OCI-LY7 (cell line): ENCODE measurements around the gene RBM33. TPM values are rescaled to one million over a fixed set of nuclear protein-coding genes. Genes with fewer than 3 reads are reported as not detected.
"Not testable (repeated sequence)": the region's sequence is repeated elsewhere in the genome, so short reads cannot be mapped to it uniquely, and the experiment has no call there.

Experiments
- BruUV-seq: library from RNA; stranded (reverse); fragments of 400-500 nt; replicated peaks from 2 replicates; lab custom pipeline; 2021; lab: Mats Ljungman, UMichigan
- CTCF ChIA-PET: fragments of 300-600 bp; sonication (Branson Sonifier 250); formaldehyde crosslinking; loops from one replicate; lab custom pipeline; 2022; ENCODE audit warnings: antibody characterized with exemption; ENCODE audit not compliant: unreplicated experiment; lab: Charles Lee
- POLR2A ChIA-PET: fragments of 300-600 bp; sonication (Branson Sonifier 250); formaldehyde crosslinking; loops from one replicate; lab custom pipeline; 2022; ENCODE audit warnings: antibody characterized with exemption; lab: Charles Lee
- DNase-seq: peaks from one replicate; pipeline ENCODE4 v3.0.0-alpha.2; 2015; ENCODE audit warnings: low spot score
- H2AFZ ChIP-seq: fragments of 200-600 bp; sonication (generic), shearing (Covaris generic); 2 replicates; pipeline ENCODE4 v1.6.1; 2014; ENCODE audit warnings: mild to moderate bottlenecking, antibody characterized with exemption, low read length, moderate library complexity
- H3K27ac ChIP-seq: fragments of 200-600 bp; sonication (generic); 2 replicates; pipeline ENCODE4 v1.5.1; 2014; ENCODE audit warnings: mixed run types, low read depth, mild to moderate bottlenecking, moderate library complexity, low read length, inconsistent platforms; ENCODE audit not compliant: poor library complexity, severe bottlenecking
- H3K36me3 ChIP-seq: fragments of 200-600 bp; sonication (generic); 2 replicates; pipeline ENCODE4 v1.6.1; 2014; ENCODE audit warnings: mild to moderate bottlenecking, antibody characterized with exemption, low read length, moderate library complexity, mixed read lengths; ENCODE audit not compliant: insufficient read depth
- H3K4me1 ChIP-seq: fragments of 200-600 bp; sonication (generic); 2 replicates; pipeline ENCODE4 v1.5.1; 2014; ENCODE audit warnings: mild to moderate bottlenecking, low read length; ENCODE audit not compliant: insufficient read depth, poor library complexity, severe bottlenecking
- H3K4me2 ChIP-seq: fragments of 200-600 bp; sonication (generic); 2 replicates; pipeline ENCODE4 v1.6.1; 2014; ENCODE audit warnings: mild to moderate bottlenecking, low read length
- H3K4me3 ChIP-seq: fragments of 200-600 bp; sonication (generic); 2 replicates; pipeline ENCODE4 v1.5.1; 2014; ENCODE audit warnings: mild to moderate bottlenecking, low read depth, low read length; ENCODE audit not compliant: poor library complexity, severe bottlenecking
- H3K79me2 ChIP-seq: fragments of 200-600 bp; sonication (generic); 2 replicates; pipeline ENCODE4 v1.6.1; 2016; ENCODE audit warnings: low read depth, mild to moderate bottlenecking, low read length, moderate library complexity, mixed read lengths; ENCODE audit not compliant: insufficient read depth
- H3K9me2 ChIP-seq: fragments of 200-600 bp; sonication (generic); 2 replicates; pipeline ENCODE4 v1.6.1; 2016; ENCODE audit warnings: mild to moderate bottlenecking, low read length, mixed read lengths; ENCODE audit not compliant: insufficient read depth
- H3K9me3 ChIP-seq: fragments of 200-600 bp; sonication (generic); 2 replicates; pipeline ENCODE4 v1.6.1; 2014; ENCODE audit warnings: mild to moderate bottlenecking, mixed run types, low read length, mixed read lengths
- H4K20me1 ChIP-seq: fragments of 200-600 bp; sonication (generic); 2 replicates; pipeline ENCODE4 v1.6.1; 2014; ENCODE audit warnings: mild to moderate bottlenecking, antibody characterized with exemption, low read length, moderate library complexity, mixed read lengths; ENCODE audit not compliant: insufficient read depth
- EZH2phosphoT487 ChIP-seq: fragments of 200-600 bp; sonication (generic); IDR thresholded peaks from 2 replicates; pipeline ENCODE4 v1.6.1; 2018; ENCODE audit warnings: low read depth, borderline replicate concordance, mild to moderate bottlenecking, mixed run types, antibody characterized with exemption, low read length, moderate library complexity, mixed read lengths
- intact Hi-C: fragments of 100-400 bp; cut with micrococcal nuclease; formaldehyde crosslinking; loops from one replicate; pipeline ENCODE4 v1.10.0; 2022; ENCODE audit not compliant: unreplicated experiment
- total RNA-seq, 2 experiments: library from RNA; depleted of rRNA in 1 of 2; stranded (reverse); fragments of >200 nt in 1 of 2; shearing (Covaris generic) in 1 of 2; gene quantifications; 2 replicates each; pipeline ENCODE4 v1.2.3, GENCODE V29; 2014 to 2022
- TF ChIP-seq, protein P1 (sequence below): fragments of 200-600 bp; sonication (generic); conservative IDR thresholded peaks from 2 replicates; pipeline ENCODE4 v1.5.1; 2014; ENCODE audit warnings: mild to moderate bottlenecking, antibody characterized with exemption, low read length, moderate library complexity, mixed read lengths

The RBM33 gene
- total RNA-seq, 2 experiments from 2014 or later: 67.6 to 127 TPM

- Histone ChIP-seq H3K4me3 (no peak overlapping the region), H4K20me1 (peaks cover 7% of the 10 kb centered on the region), H3K4me1 (peaks cover 4% of the 10 kb centered on the region), H3K36me3 (peaks cover 71% of the 10 kb centered on the region), H3K9me3 (peaks cover 5% of the 10 kb centered on the region; the same call in 1 of the 2 replicates), H3K9me2 (no peaks in the 10 kb centered on the region), H2AFZ (no peak overlapping the region), H3K27ac (no peak overlapping the region), H3K79me2 (peaks cover 71% of the 10 kb centered on the region), H3K4me2 (no peak overlapping the region)
- no peak for DNase-seq
- TF ChIP-seq, protein P1, sequence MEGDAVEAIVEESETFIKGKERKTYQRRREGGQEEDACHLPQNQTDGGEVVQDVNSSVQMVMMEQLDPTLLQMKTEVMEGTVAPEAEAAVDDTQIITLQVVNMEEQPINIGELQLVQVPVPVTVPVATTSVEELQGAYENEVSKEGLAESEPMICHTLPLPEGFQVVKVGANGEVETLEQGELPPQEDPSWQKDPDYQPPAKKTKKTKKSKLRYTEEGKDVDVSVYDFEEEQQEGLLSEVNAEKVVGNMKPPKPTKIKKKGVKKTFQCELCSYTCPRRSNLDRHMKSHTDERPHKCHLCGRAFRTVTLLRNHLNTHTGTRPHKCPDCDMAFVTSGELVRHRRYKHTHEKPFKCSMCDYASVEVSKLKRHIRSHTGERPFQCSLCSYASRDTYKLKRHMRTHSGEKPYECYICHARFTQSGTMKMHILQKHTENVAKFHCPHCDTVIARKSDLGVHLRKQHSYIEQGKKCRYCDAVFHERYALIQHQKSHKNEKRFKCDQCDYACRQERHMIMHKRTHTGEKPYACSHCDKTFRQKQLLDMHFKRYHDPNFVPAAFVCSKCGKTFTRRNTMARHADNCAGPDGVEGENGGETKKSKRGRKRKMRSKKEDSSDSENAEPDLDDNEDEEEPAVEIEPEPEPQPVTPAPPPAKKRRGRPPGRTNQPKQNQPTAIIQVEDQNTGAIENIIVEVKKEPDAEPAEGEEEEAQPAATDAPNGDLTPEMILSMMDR: no peak
- no peak for TF ChIP-seq EZH2phosphoT487
- intact Hi-C loops: no loop called here
- no TSS peak for BruUV-seq
- ChIA-PET POLR2A (interaction anchor here (0.6 to 1.5 kb wide), 2 partner anchors 9 to 21 kb away, joined by 3 to 4 read pairs; no protein-coding TSS in a partner anchor), CTCF (no interaction called here)
Observed at GRCh38 chr7:155684543-155684942, 40.1 kb downstream of the RBM33 start.

DNA sequence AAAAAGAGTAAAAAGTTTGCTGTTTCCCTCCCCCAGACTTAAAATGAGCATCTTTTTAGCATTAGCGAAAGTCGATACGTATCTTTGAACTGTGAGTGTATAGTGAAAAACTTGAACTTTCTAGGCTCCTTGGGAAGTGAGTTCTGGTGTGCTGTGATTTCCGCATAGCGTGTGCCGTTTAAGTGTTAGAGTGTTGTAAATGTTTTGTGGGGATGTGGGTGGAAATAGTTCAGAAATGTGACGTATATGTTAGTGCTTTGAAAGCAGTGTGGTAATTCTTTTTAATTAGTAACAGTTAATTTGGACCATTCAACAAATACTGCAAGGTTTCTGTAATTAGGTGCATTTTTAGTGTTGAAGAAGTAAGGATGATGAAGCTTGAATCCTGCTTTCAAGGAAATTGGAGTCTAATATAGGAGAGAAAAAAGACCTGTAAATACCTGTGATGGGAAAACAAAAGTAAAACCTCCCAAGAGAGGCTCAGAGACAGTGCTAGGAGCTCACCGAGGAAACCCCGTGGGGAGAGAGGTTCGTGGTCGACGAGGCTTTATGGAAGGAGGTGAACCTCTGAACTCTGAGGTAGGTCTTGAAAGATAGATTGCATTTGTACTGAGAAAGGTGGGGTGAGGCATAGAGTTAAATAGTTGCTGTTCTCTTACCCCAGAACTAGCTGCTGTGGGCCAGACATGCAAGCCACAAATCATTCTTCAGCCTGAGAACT, 40.8 kb downstream of the RBM33 start:
- Histone ChIP-seq H3K79me2 (peaks cover 65% of the 10 kb centered on the region), H3K4me1 (peaks cover 4% of the 10 kb centered on the region), H3K4me3 (no peak overlapping the region), H4K20me1 (peaks cover 7% of the 10 kb centered on the region), H3K9me2 (no peaks in the 10 kb centered on the region), H2AFZ (no peak overlapping the region), H3K27ac (no peak overlapping the region), H3K36me3 (peaks cover 65% of the 10 kb centered on the region), H3K4me2 (no peak overlapping the region), H3K9me3 (peaks cover 5% of the 10 kb centered on the region; the same call in 1 of the 2 replicates)
- intact Hi-C loops: no loop called here
- no peak for DNase-seq
- POLR2A ChIA-PET: interaction anchor here (1.5 kb wide), 1 partner anchor 8 kb away, joined by 4 read pairs; no protein-coding TSS in a partner anchor
- CTCF ChIA-PET: no interaction called here
- no peak for TF ChIP-seq EZH2phosphoT487
- TF ChIP-seq, protein P1: no peak
- BruUV-seq: no TSS peak

DNA sequence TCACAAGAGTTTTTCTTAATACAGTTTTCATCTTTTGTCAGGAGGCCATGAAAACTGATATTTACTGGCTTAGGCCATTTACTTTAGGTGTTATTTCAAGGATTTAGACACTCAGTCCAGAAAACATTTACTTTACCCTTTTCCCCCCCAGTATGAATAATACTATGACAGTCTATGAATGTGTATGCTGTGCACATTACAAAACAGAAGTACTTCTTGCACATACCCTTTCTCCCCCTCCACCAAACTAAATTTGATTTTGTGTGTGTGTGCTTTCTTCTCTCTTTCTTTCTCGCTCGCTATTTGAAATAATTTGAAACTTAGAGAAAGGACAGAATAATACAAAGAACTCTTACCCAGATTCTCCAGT, 41.3 kb downstream of the RBM33 start:
- no TSS peak for BruUV-seq
- peaks cover 59% of the 10 kb centered on the region for H3K36me3 ChIP-seq
- H3K27ac ChIP-seq: no peak overlapping the region
- no peak overlapping the region for H2AFZ ChIP-seq
- H3K9me3 ChIP-seq: peaks cover 5% of the 10 kb centered on the region; the same call in 1 of the 2 replicates
- no peak for DNase-seq
- H4K20me1 ChIP-seq: peaks cover 6% of the 10 kb centered on the region
- H3K9me2 ChIP-seq: no peaks in the 10 kb centered on the region
- TF ChIP-seq, protein P1: no peak
- TF ChIP-seq EZH2phosphoT487: no peak
- intact Hi-C loops: no loop called here
- H3K79me2 ChIP-seq: peaks cover 60% of the 10 kb centered on the region
- no peak overlapping the region for H3K4me3 ChIP-seq
- no peak overlapping the region for H3K4me2 ChIP-seq
- POLR2A ChIA-PET: no interaction called here
- CTCF ChIA-PET: no interaction called here
- peaks cover 4% of the 10 kb centered on the region for H3K4me1 ChIP-seq

DNA sequence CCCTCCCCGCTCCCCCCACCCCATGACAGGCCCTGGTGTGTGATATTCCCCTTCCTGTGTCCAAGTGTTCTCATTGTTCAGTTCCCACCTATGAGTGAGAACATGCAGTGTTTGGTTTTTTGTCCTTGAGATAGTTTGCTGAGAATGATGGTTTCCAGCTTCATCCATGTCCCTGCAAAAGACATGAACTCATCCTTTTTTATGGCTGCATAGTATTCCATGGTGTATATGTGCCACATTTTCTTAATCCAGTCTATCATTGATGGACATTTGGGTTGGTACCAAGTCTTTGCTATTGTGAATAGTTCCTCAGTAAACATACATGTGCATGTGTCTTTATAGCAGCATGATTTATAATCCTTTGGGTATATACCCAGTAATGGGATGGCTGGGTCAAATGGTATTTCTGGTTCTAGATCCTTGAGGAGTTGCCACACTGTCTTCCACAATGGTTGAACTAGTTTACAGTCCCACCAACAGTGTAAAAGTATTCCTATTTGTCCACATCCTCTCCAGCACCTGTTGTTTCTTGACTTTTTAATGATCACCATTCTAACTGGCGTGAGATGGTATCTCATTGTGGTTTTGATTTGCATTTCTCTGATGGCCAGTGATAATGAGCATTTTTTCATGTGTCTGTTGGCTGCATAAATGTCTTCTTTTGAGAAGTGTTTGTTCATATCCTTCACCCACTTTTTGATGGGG, 42.3 kb downstream of the RBM33 start:
- not testable (repeated sequence) for H4K20me1 ChIP-seq

More for the DNA sequence above, 42.3 kb downstream of the RBM33 start:
- BruUV-seq, H3K4me2 ChIP-seq, H3K27ac ChIP-seq, POLR2A ChIA-PET, H3K4me1 ChIP-seq, H3K9me2 ChIP-seq, DNase-seq, intact Hi-C loops, H3K9me3 ChIP-seq, CTCF ChIA-PET, H3K4me3 ChIP-seq, H2AFZ ChIP-seq: not testable (repeated sequence)
- Histone ChIP-seq H3K36me3 (peaks cover 59% of the 10 kb centered on the region), H3K79me2 (peaks cover 60% of the 10 kb centered on the region)
